ENCODE data around the gene IKZF5.

DNA sequence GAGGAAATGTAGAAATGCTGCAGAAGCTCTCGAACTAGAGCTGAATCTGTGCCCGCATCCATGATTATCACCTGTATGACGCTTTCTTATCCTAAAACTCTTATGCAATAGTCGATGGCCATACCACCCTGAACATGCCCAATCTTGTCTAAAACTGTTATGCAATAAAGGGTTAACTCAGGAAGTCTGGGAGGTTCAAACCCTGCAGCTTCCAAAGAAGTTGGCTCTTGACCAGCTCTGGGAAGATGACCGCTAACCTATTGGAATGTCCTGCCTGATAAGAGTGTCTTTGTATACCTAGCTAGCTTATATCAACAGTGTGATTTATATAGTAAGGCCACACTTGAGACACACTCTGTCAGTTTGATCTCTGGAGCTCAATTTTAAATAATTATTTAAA lies 51.1 kb downstream of the IKZF5 start:
- TF ChIP-seq POLR2A (IDR thresholded peaks at IDR 0.05; ENCODE audit: low read depth, low read length): no peak
- TF ChIP-seq POLR2AphosphoS5 (IDR thresholded peaks at IDR 0.05; ENCODE audit: low read depth, low read length): no peak
- no peak for TF ChIP-seq SPI1 (IDR thresholded peaks at IDR 0.05; ENCODE audit: low read depth, low read length)
- TF ChIP-seq TAF1 (IDR thresholded peaks at IDR 0.05; ENCODE audit: low read depth, low read length): no peak

Measured in GM12891 (cell line).